NCI-H524 (cell line): ENCODE data around the gene NUP205.
"Not testable (repeated sequence)": the region's sequence is repeated elsewhere in the genome, so short reads cannot be mapped to it uniquely, and the experiment has no call there.

Experiments used
- DNase-seq, 2 experiments: peaks; one replicate each; lab custom pipeline; 2025; lab: John Stamatoyannopoulos, UW

Gene NUP205

GRCh38 chr7:135667626-135668025, 109.9 kb downstream of the NUP205 start:
- not testable (repeated sequence) for DNase-seq

- DNase-seq: not testable (repeated sequence)
These were observed 111.2 kb downstream of the NUP205 start for GRCh38 chr7:135668852-135669395.

DNA sequence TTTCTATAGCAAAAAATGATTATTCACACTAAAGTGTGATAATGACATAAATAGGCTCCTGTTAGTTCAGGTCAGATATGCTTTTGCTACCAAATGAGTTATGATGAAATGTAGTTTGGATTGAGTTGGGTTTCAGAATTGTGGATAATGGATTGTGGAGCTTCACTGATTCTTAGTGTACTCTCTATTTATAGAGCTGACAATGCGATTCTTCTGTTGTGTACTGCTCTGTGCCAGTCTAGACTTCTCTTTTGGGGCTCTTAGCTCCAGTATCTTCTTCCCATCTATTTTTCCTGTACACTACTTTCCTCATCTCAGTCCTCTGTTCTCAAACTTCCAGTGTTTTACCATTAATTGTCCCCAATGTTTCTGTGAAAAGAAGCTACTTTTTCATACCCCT, 112.1 kb downstream of the NUP205 start:
- DNase-seq: no peak

DNA sequence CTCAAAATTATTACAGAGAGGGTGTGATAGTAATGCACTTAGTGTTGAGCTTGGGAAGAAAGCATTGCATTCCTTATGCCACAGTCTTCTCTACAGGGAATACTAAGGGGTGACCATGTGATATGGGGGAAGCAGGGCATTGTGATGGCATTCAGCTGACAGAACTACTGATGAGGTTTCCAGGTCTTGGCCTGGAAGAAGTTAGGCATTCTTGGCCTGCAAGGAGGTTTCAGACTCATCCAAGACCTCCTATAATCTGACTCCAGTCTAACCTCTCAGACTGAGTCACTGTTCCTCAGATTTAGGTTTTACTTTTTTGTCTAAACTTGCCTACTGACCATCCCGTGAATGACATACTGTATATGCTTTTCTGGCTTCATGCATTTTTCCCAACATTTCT, 112.5 kb downstream of the NUP205 start:
- no peak for DNase-seq

DNA sequence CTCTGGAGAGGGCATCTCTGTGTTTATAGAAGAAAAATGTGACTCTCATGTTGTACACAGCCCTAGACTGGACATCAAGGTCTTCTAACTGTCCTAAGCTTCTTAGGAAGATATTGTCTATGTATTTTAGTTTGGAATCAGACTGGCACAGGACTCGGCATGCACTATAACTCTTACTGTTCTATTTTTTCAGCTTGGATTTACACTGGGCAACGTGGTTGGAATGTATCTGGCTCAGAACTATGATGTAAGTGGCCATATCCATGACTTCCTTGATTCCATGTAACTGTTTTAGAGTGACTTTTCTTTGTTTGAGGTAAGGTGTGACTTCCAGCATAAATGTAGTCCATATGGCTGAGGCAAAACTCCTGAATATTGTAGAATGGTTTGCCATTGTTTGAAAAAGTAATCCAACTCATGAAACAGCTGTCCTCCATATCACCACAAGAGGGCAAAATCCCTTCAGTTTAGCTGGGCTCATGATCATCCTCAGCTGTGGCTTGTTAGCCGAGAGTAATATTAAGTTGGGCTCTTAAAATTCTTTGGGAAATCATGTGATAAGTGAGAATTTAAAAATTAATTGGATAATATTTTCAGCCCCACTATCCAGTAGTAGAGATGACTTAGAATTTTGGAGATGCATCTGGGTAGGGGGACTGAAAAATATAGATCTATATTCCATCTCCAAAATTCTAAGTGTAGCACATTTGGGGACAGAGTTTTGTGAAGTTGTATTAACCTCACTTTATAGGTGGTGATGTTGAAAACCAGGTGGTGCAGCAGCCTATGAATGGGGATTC, 115.0 kb downstream of the NUP205 start:
- DNase-seq: peak; percentile 11 to 60

- DNase-seq: no peak
These were observed 115.6 kb downstream of the NUP205 start for GRCh38 chr7:135673360-135673706.

- no peak for DNase-seq
These were observed 121.2 kb downstream of the NUP205 start for GRCh38 chr7:135678612-135679575.

DNA sequence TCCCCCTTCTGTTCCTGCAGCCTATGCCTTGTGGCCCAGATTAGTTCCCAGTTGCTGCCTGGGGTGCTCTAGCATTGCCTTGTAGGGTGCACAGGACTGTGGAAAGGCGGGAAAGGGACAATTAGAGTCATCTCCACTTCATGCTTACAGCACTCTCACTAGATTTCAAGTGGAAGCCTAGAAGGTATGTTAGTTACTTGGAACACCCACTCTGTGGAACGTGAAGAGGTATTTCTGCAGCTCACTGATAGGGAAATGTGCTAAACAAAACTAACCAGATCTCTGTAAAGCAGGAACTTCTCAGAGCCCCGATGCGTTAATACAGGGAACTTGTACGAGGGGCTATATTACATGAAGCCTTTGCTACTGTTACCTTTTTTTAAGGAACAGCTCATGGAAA, 124.0 kb downstream of the NUP205 start:
- DNase-seq: no peak

GRCh38 chr7:135682191-135682590, 124.5 kb downstream of the NUP205 start:
- no peak for DNase-seq

GRCh38 chr7:135683609-135684008, 125.9 kb downstream of the NUP205 start:
- no peak for DNase-seq

- no peak for DNase-seq
These were observed 126.4 kb downstream of the NUP205 start for GRCh38 chr7:135684136-135684535.

DNA sequence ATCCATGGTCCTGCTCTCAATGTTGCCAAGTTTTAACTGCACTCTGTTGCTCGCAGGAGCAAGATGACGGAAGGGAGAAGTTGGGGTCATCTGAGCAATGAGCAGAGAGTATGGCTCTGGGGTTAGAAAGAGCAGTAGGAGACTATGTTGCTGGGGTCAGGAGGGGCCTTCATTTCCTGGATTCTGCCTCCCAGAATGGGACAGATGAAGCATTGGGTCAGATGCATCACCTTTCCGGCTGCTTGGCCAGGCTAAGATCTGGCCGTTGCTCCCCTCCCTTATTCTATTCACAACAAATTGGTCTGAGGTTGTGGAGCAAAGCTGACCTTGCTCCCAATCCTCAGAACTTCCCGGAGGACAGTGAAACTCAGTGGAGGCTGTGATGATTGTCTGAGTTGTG, 127.0 kb downstream of the NUP205 start:
- no peak for DNase-seq

GRCh38 chr7:135685306-135686084, 127.8 kb downstream of the NUP205 start:
- no peak for DNase-seq

DNA sequence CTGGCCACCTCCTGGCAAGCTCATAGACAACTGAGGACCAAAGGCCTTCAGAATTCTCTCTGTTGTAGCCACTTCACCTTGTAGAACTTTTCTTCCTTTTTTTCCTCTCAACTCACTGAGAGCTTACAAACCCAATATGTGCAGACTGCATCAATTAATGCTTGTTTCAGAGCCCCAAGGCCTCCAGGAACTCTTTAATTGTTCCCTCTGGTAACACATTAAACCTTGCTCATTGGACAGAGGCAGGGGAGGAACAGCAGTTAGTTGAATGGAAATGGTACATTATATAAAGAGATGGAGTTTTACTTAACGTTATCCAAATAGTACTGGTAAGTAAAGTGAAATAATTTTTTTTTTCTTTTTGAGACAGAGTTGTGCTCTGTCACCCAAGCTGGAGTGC, 129.7 kb downstream of the NUP205 start:
- no peak for DNase-seq

- DNase-seq: no peak
These were observed 132.8 kb downstream of the NUP205 start for GRCh38 chr7:135690566-135690965.

GRCh38 chr7:135692055-135692454, 134.3 kb downstream of the NUP205 start:
- no peak for DNase-seq

DNA sequence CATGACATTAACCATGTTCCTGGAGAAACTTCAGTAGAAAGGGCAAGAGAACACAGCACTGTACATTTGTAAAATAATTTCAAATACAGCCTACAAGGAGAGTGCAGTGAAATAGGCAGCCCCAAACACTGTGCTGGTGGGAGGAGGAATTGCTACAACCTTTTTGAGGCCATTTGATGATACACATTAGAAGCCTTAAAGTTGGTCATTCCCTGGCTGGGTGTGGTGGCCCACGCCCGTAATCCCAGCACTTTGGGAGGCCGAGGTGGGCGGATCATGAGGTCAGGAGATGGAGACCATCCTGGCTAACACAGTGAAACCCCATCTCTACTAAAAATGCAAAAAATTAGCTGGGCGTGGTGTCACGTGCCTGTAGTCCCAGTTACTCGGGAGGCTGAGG, 134.9 kb downstream of the NUP205 start:
- DNase-seq: not testable (repeated sequence)

- DNase-seq: no peak
These were observed 135.8 kb downstream of the NUP205 start for GRCh38 chr7:135693558-135693957.

DNA sequence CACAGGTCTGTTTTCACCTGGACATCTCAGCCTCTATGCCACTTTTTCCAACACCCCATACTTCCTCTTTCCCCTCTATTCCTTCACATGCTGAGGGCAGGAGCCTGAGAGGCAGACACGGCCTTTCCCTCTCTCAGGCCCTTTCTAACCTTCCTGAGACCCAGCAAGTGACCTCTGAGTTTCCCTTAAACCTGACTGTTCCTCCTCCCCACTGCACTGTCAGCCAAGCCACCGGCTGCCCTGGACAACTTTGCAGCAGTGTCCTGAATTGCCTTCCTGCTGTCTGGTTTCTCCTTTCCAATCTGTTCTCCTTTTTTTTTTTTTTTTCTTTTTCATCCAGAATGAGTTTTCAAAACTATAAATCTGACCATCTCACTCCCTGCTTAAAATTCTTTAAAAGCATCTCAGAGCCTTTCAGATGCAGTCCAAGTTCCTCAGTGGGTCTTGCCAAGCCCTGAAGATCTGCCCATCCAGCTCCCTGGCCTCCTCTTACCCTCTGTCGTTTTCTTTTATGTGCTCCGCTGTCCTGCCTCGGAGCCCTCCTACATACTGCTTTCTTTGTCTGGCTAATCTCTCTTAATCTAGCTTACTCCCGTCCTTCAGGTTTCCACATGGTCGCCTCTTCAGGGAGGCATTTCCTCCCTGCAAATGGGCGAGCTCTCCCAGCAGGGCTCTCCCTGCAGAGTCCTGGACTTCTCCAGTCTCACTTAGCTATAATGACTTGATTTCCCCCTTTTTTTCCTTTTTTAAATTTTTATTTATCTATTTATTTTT, 139.7 kb downstream of the NUP205 start:
- peak; percentile 24 to 56 for DNase-seq
